NCI-H2029 treated with DMSO at 0.1 percent for 48 hours (cell line): ENCODE data around the gene GCNT1.
A peak's percentile ranks its signal among the peaks of the same experiment; 100 is the strongest.
"Not testable (repeated sequence)": the region's sequence is repeated elsewhere in the genome, so short reads cannot be mapped to it uniquely, and the experiment has no call there.

ENCODE experiments used
- DNase-seq: peaks from one replicate; lab custom pipeline; 2025; lab: John Stamatoyannopoulos, UW

GCNT1 gene

DNA sequence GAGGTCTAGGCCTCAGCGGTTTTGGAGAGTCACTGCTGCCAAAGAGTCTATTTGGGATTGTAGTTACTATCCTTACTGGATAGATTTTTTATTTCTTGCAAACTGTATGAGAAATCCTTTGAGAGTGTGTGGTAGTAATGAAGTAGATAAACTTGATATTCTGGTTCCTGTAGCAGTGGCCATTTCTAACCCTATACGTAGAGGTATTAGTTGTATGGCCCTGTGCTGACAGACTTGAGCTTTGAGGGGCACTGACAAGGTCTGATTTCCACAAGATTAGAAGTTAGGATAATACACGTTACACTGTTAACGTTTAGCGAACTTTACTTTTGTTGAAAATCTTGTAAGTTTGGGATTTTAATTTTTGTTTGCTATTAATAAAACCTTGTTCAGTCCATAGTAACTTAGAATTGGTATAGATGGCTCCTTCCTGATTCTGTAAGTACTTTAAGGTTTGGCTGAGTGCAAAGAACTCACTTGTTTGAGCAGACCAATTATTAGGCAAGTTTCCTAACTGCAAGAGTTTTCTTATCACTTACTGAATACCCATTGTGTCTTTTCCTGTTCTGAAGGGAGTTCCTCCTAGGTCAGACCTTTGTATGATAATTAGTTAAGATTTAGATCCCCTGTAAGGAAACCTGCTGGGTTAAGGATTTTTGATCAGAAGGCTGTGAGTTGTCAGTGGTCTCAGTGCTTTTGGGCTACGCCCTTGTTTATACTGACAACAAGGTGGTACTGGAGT, 31.4 kb downstream of the GCNT1 start:
- no peak for DNase-seq

GRCh38 chr9:76491056-76491455, 32.1 kb downstream of the GCNT1 start:
- DNase-seq: not testable (repeated sequence)

- DNase-seq: not testable (repeated sequence)
Observed at GRCh38 chr9:76493496-76493895, 34.5 kb downstream of the GCNT1 start.

DNA sequence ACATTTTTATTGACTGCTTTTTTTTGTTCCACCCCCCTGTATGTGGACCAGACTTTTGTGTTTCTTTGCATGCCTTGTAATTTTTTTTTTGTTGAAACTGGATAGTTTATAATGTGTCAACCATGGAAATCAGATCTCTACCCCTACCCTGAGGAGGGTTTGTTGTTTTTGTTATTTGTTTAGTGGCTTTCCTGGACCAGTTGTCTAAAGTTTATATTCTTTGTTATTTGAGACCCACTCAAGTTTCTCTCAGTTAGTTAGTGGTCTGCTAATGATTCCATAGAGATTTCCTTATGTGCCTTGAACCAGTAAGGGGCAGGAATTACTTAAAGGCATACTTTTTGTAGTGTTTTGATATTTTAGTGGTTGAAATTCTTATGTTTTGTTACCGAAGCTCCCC, 41.1 kb downstream of the GCNT1 start:
- no peak for DNase-seq

- DNase-seq: no peak
Observed at GRCh38 chr9:76502746-76503145, 43.8 kb downstream of the GCNT1 start.

- DNase-seq: no peak
Observed at GRCh38 chr9:76510041-76510440, 51.1 kb downstream of the GCNT1 start.

GRCh38 chr9:76510446-76510845, 51.5 kb downstream of the GCNT1 start:
- no peak for DNase-seq

DNA sequence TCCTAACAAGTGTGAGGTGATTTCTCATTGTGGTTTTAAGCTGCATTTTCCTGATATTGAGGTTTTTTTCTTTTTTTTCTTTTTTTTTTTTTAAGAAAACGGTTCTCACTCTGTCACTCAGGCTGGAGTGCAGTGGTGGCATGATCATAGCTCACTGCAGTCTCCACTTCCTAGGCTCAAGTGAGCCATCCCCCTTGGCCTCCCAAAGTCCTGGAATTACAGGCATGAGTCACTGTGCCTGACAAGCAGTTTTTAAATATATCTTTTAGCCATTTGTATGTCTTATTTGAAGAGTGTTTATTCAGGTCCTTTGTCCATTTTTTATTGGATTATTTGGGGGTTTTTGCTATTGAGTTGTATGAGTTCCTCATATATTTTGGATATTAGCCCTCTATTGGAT, 53.8 kb downstream of the GCNT1 start:
- DNase-seq: no peak

GRCh38 chr9:76516350-76516749, 57.4 kb downstream of the GCNT1 start:
- DNase-seq: peak; percentile 64

DNA sequence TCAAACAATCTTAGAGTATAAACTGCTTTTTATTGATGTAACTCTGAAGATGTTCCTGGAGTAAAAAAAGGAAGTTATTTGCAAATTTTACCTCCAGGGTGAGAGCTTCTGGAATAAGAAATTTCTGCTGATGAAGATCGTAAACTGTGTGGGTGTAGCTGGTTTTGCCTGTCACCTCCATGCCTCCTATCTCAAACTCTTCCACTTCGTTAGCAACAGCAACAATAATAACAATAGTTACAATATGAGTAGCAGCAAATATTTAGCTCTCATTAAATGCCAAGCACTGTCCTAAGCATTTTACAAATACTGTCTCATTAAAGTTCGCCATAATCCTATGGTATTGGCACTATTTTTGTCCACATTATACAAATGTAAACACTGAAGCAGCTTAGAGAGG, 57.9 kb downstream of the GCNT1 start:
- DNase-seq: no peak

DNA sequence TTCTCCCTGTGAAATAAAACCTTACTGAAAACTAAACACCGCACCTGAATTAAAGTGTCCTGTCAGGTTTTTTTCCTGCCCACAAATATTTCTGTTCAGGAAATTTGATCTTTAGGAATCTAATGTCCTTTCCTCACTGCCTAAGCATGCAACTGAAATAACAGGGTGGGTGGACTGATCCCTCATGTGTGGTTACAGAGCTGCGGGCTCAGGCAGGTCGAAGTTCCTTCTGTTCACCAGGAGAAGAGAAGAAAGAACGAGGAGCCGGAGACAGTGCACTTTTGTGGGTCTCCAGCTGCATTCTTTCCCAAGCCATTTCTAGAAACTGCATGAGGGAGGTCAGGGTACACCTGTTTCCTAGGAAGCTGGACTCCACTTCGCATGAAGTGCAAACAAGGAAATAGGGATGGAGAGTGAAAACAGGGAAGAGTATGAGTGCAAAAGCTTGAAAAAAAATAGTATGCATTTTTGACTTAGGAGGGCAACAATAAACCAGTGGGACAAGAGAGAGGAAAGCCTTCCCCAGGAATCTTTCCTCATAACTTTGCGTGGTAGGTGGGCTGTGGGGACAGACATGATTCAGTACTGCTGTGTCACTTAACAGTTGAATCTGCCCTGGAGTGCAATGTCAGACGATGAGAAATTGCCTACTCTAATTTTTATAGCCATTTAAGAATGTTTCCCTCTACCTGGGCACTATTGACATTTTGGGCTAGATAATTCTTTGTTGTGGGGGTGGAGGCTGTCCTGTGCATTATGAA, 60.3 kb downstream of the GCNT1 start:
- no peak for DNase-seq

- peak; percentile 78 for DNase-seq
Observed at GRCh38 chr9:76521244-76521681, 62.3 kb downstream of the GCNT1 start.

DNA sequence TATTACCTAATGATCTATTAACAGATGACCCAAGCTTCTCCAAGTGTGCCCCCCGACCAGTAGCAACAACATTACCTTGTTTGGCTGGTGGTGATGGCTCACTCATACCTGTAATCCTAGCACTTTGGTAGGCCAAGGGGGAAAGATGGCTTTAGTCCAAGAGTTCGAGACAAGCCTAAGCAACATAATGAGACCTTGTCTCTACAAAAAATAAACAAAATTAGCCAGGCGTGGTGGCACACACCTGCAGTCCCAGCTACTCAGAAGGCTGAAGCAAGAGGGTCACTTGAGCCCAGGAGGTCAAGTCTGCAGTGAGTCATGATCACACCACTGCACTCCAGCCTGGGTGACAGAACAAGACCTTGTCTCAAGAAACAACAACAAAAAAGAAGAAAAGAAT, 62.9 kb downstream of the GCNT1 start:
- DNase-seq: peak; percentile 92

DNA sequence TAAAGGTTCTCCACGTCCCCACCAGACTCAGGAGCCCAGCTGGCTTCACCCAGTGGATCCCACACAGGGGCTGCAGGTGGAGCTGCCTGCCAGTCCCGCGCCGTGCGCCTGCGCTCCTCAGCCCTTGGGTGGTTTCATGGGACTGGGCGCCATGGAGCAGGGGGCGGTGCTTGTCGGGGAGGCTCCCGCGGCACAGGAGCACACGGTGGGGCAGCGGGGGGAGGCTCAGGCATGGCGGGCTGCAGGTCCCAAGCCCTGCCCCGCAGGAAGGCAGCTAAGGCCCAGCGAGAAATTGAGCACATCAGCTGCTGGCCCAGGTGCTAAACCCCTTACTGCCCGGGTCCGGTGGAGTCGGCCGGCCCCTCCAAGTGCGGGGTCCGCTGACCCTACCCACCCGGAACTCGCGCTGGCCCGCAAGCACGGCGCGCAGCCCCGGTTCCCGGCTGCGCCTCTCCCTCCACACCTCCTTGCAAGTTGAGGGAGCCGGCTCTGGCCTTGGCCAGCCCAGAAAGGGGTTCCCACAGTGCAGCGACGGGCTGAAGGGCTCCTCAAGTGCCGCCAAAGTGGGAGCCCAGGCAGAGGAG, 64.7 kb downstream of the GCNT1 start:
- DNase-seq: not testable (repeated sequence)

- DNase-seq: peak; percentile 38
Observed at GRCh38 chr9:76525196-76525595, 66.2 kb downstream of the GCNT1 start.

GRCh38 chr9:76526026-76526425, 67.0 kb downstream of the GCNT1 start:
- DNase-seq: peak; percentile 96

DNA sequence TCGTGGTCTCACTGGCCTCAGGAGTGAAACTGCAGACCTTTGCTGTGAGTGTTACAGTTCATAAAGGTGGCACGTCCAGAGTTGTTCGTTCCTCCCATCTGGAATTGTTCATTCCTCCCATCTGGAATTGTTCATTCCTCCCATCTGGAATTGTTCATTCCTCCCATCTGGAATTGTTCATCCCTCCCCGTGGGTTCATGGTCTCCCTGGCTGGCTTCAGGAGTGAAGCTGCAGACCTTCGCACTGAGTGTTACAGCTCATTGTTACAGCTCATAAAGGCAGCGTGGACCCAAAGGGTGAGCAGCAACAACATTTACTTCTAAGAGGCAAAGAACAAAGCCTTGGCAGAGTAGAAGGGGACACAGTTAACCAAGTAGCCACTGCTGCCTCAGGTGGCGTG, 69.1 kb downstream of the GCNT1 start:
- DNase-seq: no peak

DNA sequence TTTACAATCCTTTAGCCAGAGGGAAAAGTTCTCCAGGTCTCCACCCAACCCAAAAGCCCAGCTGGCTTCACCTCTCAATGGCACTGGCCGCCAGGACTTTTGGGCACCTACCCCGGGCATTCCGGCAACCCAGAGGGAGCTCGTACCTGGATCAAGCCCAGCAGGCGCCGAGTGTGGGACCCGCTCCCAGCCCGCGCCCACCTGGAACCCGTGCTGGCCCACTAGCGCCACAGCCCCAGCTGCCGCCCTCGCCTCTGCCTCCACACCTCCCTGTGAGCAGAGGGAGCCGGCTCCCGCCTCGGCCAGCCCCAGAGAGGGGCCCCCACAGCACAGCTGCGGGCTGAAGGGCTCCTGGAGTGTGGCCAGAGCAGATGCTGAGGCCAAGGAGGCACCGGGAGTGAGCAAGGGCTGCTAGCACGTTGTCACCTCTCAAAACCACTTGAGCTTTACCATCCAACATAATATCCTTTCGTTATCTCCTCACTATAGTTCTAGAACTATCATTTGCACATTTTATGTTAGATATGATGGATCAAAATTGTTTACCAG, 69.7 kb downstream of the GCNT1 start:
- DNase-seq: peak; percentile 80

- DNase-seq: no peak
Observed at GRCh38 chr9:76529653-76530052, 70.7 kb downstream of the GCNT1 start.

GRCh38 chr9:76530458-76531110, 71.6 kb downstream of the GCNT1 start:
- peak; percentile 40 for DNase-seq

- DNase-seq: peak; percentile 59
Observed at GRCh38 chr9:76531231-76531780, 72.3 kb downstream of the GCNT1 start.

DNA sequence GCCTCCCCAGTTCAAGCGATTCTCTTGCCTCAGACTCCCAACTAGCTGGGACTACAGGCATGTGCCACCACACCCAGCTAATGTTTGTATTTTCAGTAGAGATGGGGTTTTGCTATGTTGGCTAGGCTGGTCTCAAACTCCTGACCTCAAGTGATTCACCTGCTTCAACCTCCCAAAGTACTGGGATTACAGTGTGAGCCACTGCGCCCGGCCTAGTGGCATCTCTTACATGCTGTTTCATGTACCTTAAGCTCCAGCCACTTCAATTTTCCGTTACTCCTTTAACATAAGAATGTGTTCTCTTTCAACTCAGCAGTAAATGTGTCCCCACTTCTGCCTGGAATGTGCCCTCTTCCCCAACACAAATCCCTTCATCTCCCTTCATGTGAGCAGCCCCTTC, 73.9 kb downstream of the GCNT1 start:
- DNase-seq: not testable (repeated sequence)
